DOHH2 (cell line): ENCODE results near the gene AGK.

Experiments
- CTCF ChIP-seq: fragments of 200-600 bp; sonication (generic); IDR thresholded peaks from one replicate; pipeline ENCODE4 v1.5.1; 2014; ENCODE audit warnings: antibody characterized with exemption, mild to moderate bottlenecking, low read depth, low read length; ENCODE audit not compliant: poor library complexity, severe bottlenecking
- EZH2phosphoT487 ChIP-seq: fragments of 200-600 bp; sonication (generic); IDR thresholded peaks from 2 replicates; pipeline ENCODE4 v1.6.1; 2017; ENCODE audit warnings: borderline replicate concordance, mild to moderate bottlenecking, antibody characterized with exemption, low read length, moderate library complexity, mixed read lengths

- TF ChIP-seq CTCF = no peak
- TF ChIP-seq EZH2phosphoT487 = no peak
Measured at GRCh38 chr7:141513720-141514119, 37.5 kb upstream of the AGK start.
